Measurements from ENCODE around the gene INPP5D. TPM values are rescaled to one million over a fixed set of nuclear protein-coding genes. Genes with fewer than 3 reads are reported as not detected.

The INPP5D gene
- total and polyA plus RNA-seq, 2 of the 13 experiments (the other 11 are each of a cell fraction or from before 2014, with no cell fraction given), result 16.7 to 18.0 TPM

GRCh38 chr2:233063269-233063975 is 3.3 kb downstream of the INPP5D start (continued):
- TF ChIP-seq PCBP2 (optimal IDR thresholded peaks at IDR 0.05; ENCODE audit: low read depth, low read length, poor library complexity, severe bottlenecking), result no peak
- no peak for TF ChIP-seq CBX2 (IDR thresholded peaks at IDR 0.05; ENCODE audit: low read depth, low read length)
- TF ChIP-seq CBX2 (CRISPR knock-in tag; IDR thresholded peaks at IDR 0.05; ENCODE audit: low read depth), result peak; percentile 74; the same call in 1 of the 2 replicates
- TF ChIP-seq POLR2AphosphoS2 (IDR thresholded peaks at IDR 0.05; ENCODE audit: low read depth, low read length), result no peak
- peak; percentile 31 for TF ChIP-seq ZFY (CRISPR knock-in tag; IDR thresholded peaks at IDR 0.05)
- peak; percentile 71; the same call in 1 of the 2 replicates for TF ChIP-seq SALL2 (CRISPR knock-in tag; IDR thresholded peaks at IDR 0.05)
- TF ChIP-seq HIC2 (CRISPR knock-in tag; IDR thresholded peaks at IDR 0.05; ENCODE audit: low read depth), result peak; percentile 94
- peak; percentile 91; the same call in 1 of the 2 replicates for TF ChIP-seq ZKSCAN8 (CRISPR knock-in tag; IDR thresholded peaks at IDR 0.05; ENCODE audit: borderline replicate concordance)
- TF ChIP-seq MBD4 (IDR thresholded peaks at IDR 0.05; ENCODE audit: borderline replicate concordance, low read length), result no peak
- TF ChIP-seq ZMYM3 (CRISPR knock-in tag; IDR thresholded peaks at IDR 0.05), result peak; percentile 62
- peak; percentile 44; the same call in 1 of the 2 replicates for TF ChIP-seq ZNF746 (CRISPR knock-in tag; IDR thresholded peaks at IDR 0.05)
- no peak for TF ChIP-seq FLYWCH1 (CRISPR knock-in tag; IDR thresholded peaks at IDR 0.05)
- TF ChIP-seq, protein P1, sequence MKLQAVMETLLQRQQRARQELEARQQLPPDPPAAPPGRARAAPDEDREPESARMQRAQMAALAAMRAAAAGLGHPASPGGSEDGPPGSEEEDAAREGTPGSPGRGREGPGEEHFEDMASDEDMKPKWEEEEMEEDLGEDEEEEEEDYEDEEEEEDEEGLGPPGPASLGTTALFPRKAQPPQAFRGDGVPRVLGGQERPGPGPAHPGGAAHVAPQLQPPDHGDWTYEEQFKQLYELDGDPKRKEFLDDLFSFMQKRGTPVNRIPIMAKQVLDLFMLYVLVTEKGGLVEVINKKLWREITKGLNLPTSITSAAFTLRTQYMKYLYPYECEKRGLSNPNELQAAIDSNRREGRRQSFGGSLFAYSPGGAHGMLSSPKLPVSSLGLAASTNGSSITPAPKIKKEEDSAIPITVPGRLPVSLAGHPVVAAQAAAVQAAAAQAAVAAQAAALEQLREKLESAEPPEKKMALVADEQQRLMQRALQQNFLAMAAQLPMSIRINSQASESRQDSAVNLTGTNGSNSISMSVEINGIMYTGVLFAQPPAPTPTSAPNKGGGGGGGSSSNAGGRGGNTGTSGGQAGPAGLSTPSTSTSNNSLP (IDR thresholded peaks at IDR 0.05; ENCODE audit: low read depth, low read length), result 0 out of 2 replicates have a peak, but pooled peaks have one; percentile 28
- TF ChIP-seq ZNF773 (CRISPR knock-in tag; IDR thresholded peaks at IDR 0.05; ENCODE audit: borderline replicate concordance), result no peak
- TF ChIP-seq YEATS4 (CRISPR knock-in tag; IDR thresholded peaks at IDR 0.05; ENCODE audit: borderline replicate concordance), result peak; percentile 51; the same call in 1 of the 2 replicates
- TF ChIP-seq ZNF354B (CRISPR knock-in tag; IDR thresholded peaks at IDR 0.05), result no peak
- TF ChIP-seq, protein P2, sequence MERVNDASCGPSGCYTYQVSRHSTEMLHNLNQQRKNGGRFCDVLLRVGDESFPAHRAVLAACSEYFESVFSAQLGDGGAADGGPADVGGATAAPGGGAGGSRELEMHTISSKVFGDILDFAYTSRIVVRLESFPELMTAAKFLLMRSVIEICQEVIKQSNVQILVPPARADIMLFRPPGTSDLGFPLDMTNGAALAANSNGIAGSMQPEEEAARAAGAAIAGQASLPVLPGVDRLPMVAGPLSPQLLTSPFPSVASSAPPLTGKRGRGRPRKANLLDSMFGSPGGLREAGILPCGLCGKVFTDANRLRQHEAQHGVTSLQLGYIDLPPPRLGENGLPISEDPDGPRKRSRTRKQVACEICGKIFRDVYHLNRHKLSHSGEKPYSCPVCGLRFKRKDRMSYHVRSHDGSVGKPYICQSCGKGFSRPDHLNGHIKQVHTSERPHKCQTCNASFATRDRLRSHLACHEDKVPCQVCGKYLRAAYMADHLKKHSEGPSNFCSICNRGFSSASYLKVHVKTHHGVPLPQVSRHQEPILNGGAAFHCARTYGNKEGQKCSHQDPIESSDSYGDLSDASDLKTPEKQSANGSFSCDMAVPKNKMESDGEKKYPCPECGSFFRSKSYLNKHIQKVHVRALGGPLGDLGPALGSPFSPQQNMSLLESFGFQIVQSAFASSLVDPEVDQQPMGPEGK (CRISPR knock-in tag; IDR thresholded peaks at IDR 0.05), result peak; percentile 87
- TF ChIP-seq, protein P3, sequence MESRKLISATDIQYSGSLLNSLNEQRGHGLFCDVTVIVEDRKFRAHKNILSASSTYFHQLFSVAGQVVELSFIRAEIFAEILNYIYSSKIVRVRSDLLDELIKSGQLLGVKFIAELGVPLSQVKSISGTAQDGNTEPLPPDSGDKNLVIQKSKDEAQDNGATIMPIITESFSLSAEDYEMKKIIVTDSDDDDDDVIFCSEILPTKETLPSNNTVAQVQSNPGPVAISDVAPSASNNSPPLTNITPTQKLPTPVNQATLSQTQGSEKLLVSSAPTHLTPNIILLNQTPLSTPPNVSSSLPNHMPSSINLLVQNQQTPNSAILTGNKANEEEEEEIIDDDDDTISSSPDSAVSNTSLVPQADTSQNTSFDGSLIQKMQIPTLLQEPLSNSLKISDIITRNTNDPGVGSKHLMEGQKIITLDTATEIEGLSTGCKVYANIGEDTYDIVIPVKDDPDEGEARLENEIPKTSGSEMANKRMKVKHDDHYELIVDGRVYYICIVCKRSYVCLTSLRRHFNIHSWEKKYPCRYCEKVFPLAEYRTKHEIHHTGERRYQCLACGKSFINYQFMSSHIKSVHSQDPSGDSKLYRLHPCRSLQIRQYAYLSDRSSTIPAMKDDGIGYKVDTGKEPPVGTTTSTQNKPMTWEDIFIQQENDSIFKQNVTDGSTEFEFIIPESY (CRISPR knock-in tag; IDR thresholded peaks at IDR 0.05), result peak; percentile 88
- TF ChIP-seq ZNF251 (CRISPR knock-in tag; IDR thresholded peaks at IDR 0.05), result no peak
- TF ChIP-seq, protein P4, sequence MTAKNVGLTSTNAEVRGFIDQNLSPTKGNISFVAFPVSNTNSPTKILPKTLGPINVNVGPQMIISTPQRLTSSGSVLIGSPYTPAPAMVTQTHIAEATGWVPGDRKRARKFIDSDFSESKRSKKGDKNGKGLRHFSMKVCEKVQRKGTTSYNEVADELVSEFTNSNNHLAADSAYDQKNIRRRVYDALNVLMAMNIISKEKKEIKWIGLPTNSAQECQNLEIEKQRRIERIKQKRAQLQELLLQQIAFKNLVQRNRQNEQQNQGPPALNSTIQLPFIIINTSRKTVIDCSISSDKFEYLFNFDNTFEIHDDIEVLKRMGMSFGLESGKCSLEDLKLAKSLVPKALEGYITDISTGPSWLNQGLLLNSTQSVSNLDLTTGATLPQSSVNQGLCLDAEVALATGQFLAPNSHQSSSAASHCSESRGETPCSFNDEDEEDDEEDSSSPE (CRISPR knock-in tag; IDR thresholded peaks at IDR 0.05), result peak; percentile 67; the same call in 1 of the 2 replicates
- TF ChIP-seq ZNF777 (CRISPR knock-in tag; IDR thresholded peaks at IDR 0.05), result no peak; the same call in 1 of the 2 replicates
